B cell (primary cell): ENCODE measurements around the gene DAB1. TPM values are rescaled to one million over a fixed set of nuclear protein-coding genes. Genes with fewer than 3 reads are reported as not detected.

Experiments used
- ATAC-seq: fragments of 200-7000 bp; cut with Tn5 transposase; one replicate; pipeline ENCODE4 v1.10.0; 2021; ENCODE audit warnings: low read depth, mild to moderate bottlenecking, moderate number of reproducible peaks, moderate library complexity
- CTCF ChIA-PET: fragments of 350-600 bp; sonication (Branson Sonifier 250); formaldehyde crosslinking; loops from one replicate; lab custom pipeline; 2021; ENCODE audit warnings: antibody characterized with exemption, inconsistent platforms; lab: Charles Lee
- POLR2A ChIA-PET: fragments of 350-600 bp; sonication (Branson Sonifier 250); formaldehyde crosslinking; loops from one replicate; lab custom pipeline; 2021; ENCODE audit warnings: antibody characterized with exemption; lab: Charles Lee
- DNase-seq: peaks from one replicate; pipeline ENCODE4 v3.0.0; 2013
- H2AFZ ChIP-seq: 2 replicates; pipeline ENCODE4 v1.6.1; 2012; ENCODE audit warnings: mild to moderate bottlenecking, low read depth, low read length; ENCODE audit not compliant: insufficient read depth, poor library complexity, severe bottlenecking
- H3K27ac ChIP-seq, 2 donors: 1 replicate in 1 of 2; 2 replicates in 1 of 2; pipeline ENCODE4 v1.5.1; 2012 to 2013; ENCODE audit warnings: low read length in 2 of 2, mild to moderate bottlenecking in 2 of 2, moderate library complexity in 1 of 2
- H3K27me3 ChIP-seq, 4 experiments: fragments of 200-600 bp in 1 of 4; sonication (generic) in 1 of 4; replicated peaks in 1 of 4; 1 replicate in 2 of 4; 2 replicates in 2 of 4; pipeline versions ENCODE4 v1.6.1 to v1.7.0; 2013 to 2016; ENCODE audit warnings: low read length in 3 of 4, mild to moderate bottlenecking in 2 of 4, mixed read lengths in 1 of 4, moderate library complexity in 1 of 4; ENCODE audit not compliant: insufficient read depth in 4 of 4, control insufficient read depth in 3 of 4; ENCODE audit errors: control extremely low read depth in 1 of 4
- H3K36me3 ChIP-seq, 2 experiments: replicated peaks in 1 of 2; 1 replicate in 1 of 2; 2 replicates in 1 of 2; pipeline versions ENCODE4 v1.6.1 to v1.7.1; 2013; ENCODE audit warnings: low read length in 1 of 2; ENCODE audit not compliant: insufficient read depth in 2 of 2, control insufficient read depth in 1 of 2; ENCODE audit errors: control extremely low read depth in 1 of 2, extremely low read depth in 1 of 2
- H3K4me1 ChIP-seq, 2 donors: fragments of 200-600 bp in 1 of 2; sonication (generic) in 1 of 2; 1 replicate in 1 of 2; 2 replicates in 1 of 2; pipeline versions ENCODE4 v1.5.1 to v1.6.1; 2013 to 2017; ENCODE audit warnings: low read length in 2 of 2; ENCODE audit not compliant: control insufficient read depth in 2 of 2, insufficient read depth in 2 of 2
- H3K4me2 ChIP-seq: replicated peaks from 2 replicates; pipeline ENCODE3; 2012; ENCODE audit warnings: mild to moderate bottlenecking, low read depth, low read length; ENCODE audit not compliant: poor library complexity, severe bottlenecking
- H3K4me3 ChIP-seq, 5 experiments: fragments of 200-600 bp in 1 of 5; sonication (generic) in 1 of 5; 1 replicate in 3 of 5; 2 replicates in 2 of 5; pipeline versions ENCODE4 v1.5.1 to v1.7.0; 2011 to 2016; ENCODE audit warnings: low read length in 4 of 5, mild to moderate bottlenecking in 4 of 5, low read depth in 2 of 5, control low read depth in 1 of 5, moderate library complexity in 1 of 5; ENCODE audit not compliant: insufficient read depth in 1 of 5; ENCODE audit errors: control extremely low read depth in 1 of 5, extremely low read depth in 1 of 5
- H3K79me2 ChIP-seq: fragments of 200-600 bp; sonication (generic); one replicate; pipeline ENCODE4 v1.6.0; 2016; ENCODE audit warnings: low read length; ENCODE audit not compliant: control insufficient read depth, insufficient read depth
- H3K9ac ChIP-seq: fragments of 200-600 bp; sonication (generic); 2 replicates; pipeline ENCODE4 v1.6.1; 2017; ENCODE audit warnings: mild to moderate bottlenecking, low read length, moderate library complexity
- H3K9me3 ChIP-seq, 3 donors: one replicate each; pipeline versions ENCODE4 v1.6.1 to v1.7.1; 2013; ENCODE audit warnings: low read length in 2 of 3; ENCODE audit not compliant: control insufficient read depth in 2 of 3, insufficient read depth in 1 of 3; ENCODE audit errors: control extremely low read depth in 1 of 3
- H4K20me1 ChIP-seq: 2 replicates; pipeline ENCODE4 v1.6.0; 2012; ENCODE audit warnings: mild to moderate bottlenecking, low read length; ENCODE audit not compliant: insufficient read depth, control insufficient read depth, poor library complexity, severe bottlenecking
- H3K27ac Mint-ChIP-seq: one replicate; pipeline ENCODE4 v1.8.0; 2021; ENCODE audit warnings: mixed read lengths
- H3K27me3 Mint-ChIP-seq: one replicate; pipeline ENCODE4 v1.8.0; 2021; ENCODE audit warnings: mixed read lengths
- H3K4me1 Mint-ChIP-seq: one replicate; pipeline ENCODE4 v1.8.0; 2021; ENCODE audit warnings: mixed read lengths
- H3K4me3 Mint-ChIP-seq: one replicate; pipeline ENCODE4 v1.8.0; 2021; ENCODE audit warnings: mixed read lengths
- H3K9me3 Mint-ChIP-seq: one replicate; pipeline ENCODE4 v1.8.0; 2022; ENCODE audit warnings: mixed read lengths; ENCODE audit not compliant: insufficient read depth
- EZH2 ChIP-seq: IDR thresholded peaks from 2 replicates; pipeline ENCODE4 v1.6.1; 2012; ENCODE audit warnings: borderline replicate concordance, low read depth, mild to moderate bottlenecking, moderate library complexity, low read length; ENCODE audit not compliant: insufficient read depth, poor library complexity, severe bottlenecking
- WGBS: methylation state at CpG from one replicate; pipeline ENCODE4 v1.1.5; 2013; ENCODE audit warnings: missing lambda C conversion rate; ENCODE audit not compliant: insufficient coverage; 5-methylcytosine and 5-hydroxymethylcytosine counted together
- intact Hi-C: fragments of 100-400 bp; cut with micrococcal nuclease; formaldehyde crosslinking; loops from one replicate; pipeline ENCODE4 v1.10.0; 2022
- polyA plus RNA-seq: library from polyadenylated mRNA; depleted of rRNA; stranded (reverse); fragments of >200 nt; gene quantifications from 2 replicates; pipeline ENCODE4 v1.2.3, GENCODE V29; 2012
- total RNA-seq, 2 donors: library from RNA; stranded (reverse); fragments of 120-200 nt in 1 of 2; gene quantifications; 1 replicate in 1 of 2; 2 replicates in 1 of 2; pipeline versions ENCODE4 v1.2.3 to v1.2.4, GENCODE V29; 2013 to 2022
- TF ChIP-seq, protein P1 (sequence below): fragments of 200-600 bp; IDR thresholded peaks from one replicate; pipeline ENCODE4 v1.8.0; 2022; ENCODE audit warnings: antibody characterized with exemption, mild to moderate bottlenecking

The DAB1 gene
- total and polyA plus RNA-seq, 2 donors (not counting 1 experiment from before 2014, with no cell fraction given): not detected

DNA sequence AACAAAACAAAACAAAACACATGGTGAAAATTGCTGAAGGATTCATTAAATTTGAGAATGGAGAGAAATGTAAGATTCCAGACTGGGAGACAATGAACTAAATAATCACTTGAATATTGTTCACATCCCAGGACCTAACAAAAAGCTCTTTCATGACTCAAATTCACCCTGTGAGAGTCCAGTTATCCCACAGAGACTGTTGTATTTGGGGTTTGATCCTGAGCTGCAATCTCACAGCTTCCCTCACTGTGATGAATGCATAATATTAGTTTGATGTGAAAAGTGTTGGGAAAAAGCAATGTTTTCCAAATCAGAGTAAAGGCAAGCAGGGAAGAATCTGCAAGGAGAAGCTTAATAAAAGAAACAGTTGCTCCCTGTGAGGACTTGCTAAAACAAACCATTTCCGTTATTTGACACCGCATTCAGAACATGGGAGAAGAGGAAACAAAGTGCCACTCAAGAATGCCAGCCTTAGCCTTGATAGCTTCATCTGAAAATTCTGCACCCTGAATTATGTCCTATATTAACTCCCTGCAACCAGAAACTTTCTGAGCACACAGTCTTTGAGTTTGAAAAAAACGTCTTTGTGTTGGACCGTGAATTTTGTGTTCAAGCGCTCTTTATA lies 208.8 kb downstream of the DAB1 start:
- WGBS: 77% methylated on average over 5 of the region's 5 CpGs
- Mint-ChIP-seq H3K4me1 (no peaks in the 10 kb centered on the region), H3K27me3 (no peaks in the 10 kb centered on the region), H3K9me3 (no peaks in the 10 kb centered on the region), H3K27ac (no peak overlapping the region), H3K4me3 (no peak overlapping the region)
- Histone ChIP-seq H3K79me2 (no peaks in the 10 kb centered on the region), H3K27me3 (no peaks in the 10 kb centered on the region), H3K4me2 (no peak overlapping the region), H3K9me3 (no peaks in the 10 kb centered on the region), H3K27ac (no peak overlapping the region), H3K9ac (no peak overlapping the region), H3K36me3 (no peaks in the 10 kb centered on the region), H3K4me1 (no peaks in the 10 kb centered on the region), H3K4me3 (no peak overlapping the region), H2AFZ (no peak overlapping the region), H4K20me1 (no peaks in the 10 kb centered on the region)
- POLR2A ChIA-PET: no interaction called here
- DNase-seq (no peak), ATAC-seq (no peak)
- intact Hi-C loops: no loop called here
- TF ChIP-seq EZH2: no peak
- CTCF ChIA-PET: interaction anchor here (0.7 kb wide), 1 partner anchor 9 kb away, joined by 4 read pairs; no protein-coding TSS in a partner anchor

DNA sequence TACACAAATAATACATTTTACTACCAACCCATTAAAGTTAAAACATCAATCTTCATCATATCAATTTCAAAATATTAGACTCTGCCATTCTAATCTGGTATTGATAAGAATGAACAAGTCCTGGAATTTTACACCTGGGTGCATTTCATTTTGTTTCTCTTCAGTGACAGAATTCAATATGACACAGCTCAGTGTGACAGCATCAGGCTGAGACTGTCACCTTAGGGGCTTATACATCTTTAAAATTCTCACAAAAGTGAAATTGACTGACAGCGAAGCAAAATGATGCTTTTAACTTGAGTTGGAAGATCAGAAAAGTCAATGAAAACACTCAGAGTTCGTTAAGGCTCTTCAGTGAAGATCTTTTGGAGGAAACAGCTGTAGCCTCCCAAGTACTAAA lies 213.0 kb downstream of the DAB1 start:
- H3K4me3 ChIP-seq: no peak overlapping the region
- H4K20me1 ChIP-seq: no peaks in the 10 kb centered on the region
- no peak overlapping the region for H3K4me2 ChIP-seq
- CTCF ChIA-PET: no interaction called here
- no peaks in the 10 kb centered on the region for H3K79me2 ChIP-seq
- ATAC-seq (no peak), DNase-seq (no peak)
- H3K9me3 Mint-ChIP-seq: peaks cover 2% of the 10 kb centered on the region
- H3K9me3 ChIP-seq: no peaks in the 10 kb centered on the region
- no peak overlapping the region for H3K27ac Mint-ChIP-seq
- no peaks in the 10 kb centered on the region for H3K36me3 ChIP-seq
- H3K9ac ChIP-seq: no peak overlapping the region
- no peak overlapping the region for H2AFZ ChIP-seq
- TF ChIP-seq EZH2: no peak
- TF ChIP-seq, protein P1, sequence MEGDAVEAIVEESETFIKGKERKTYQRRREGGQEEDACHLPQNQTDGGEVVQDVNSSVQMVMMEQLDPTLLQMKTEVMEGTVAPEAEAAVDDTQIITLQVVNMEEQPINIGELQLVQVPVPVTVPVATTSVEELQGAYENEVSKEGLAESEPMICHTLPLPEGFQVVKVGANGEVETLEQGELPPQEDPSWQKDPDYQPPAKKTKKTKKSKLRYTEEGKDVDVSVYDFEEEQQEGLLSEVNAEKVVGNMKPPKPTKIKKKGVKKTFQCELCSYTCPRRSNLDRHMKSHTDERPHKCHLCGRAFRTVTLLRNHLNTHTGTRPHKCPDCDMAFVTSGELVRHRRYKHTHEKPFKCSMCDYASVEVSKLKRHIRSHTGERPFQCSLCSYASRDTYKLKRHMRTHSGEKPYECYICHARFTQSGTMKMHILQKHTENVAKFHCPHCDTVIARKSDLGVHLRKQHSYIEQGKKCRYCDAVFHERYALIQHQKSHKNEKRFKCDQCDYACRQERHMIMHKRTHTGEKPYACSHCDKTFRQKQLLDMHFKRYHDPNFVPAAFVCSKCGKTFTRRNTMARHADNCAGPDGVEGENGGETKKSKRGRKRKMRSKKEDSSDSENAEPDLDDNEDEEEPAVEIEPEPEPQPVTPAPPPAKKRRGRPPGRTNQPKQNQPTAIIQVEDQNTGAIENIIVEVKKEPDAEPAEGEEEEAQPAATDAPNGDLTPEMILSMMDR: no peak
- no peaks in the 10 kb centered on the region for H3K4me1 ChIP-seq
- WGBS: 38% methylated on average over 2 of the region's 2 CpGs
- POLR2A ChIA-PET: no interaction called here
- no peak overlapping the region for H3K4me3 Mint-ChIP-seq
- no peaks in the 10 kb centered on the region for H3K27me3 Mint-ChIP-seq
- no peaks in the 10 kb centered on the region for H3K27me3 ChIP-seq
- H3K4me1 Mint-ChIP-seq: no peaks in the 10 kb centered on the region
- intact Hi-C loops: no loop called here
- no peak overlapping the region for H3K27ac ChIP-seq
